ENCODE results near the gene GXYLT1. TPM values are rescaled to one million over a fixed set of nuclear protein-coding genes. Genes with fewer than 3 reads are reported as not detected.

Gene GXYLT1
- polyA plus RNA-seq, 1 donor from 2014 or later, result 3.2 TPM

DNA sequence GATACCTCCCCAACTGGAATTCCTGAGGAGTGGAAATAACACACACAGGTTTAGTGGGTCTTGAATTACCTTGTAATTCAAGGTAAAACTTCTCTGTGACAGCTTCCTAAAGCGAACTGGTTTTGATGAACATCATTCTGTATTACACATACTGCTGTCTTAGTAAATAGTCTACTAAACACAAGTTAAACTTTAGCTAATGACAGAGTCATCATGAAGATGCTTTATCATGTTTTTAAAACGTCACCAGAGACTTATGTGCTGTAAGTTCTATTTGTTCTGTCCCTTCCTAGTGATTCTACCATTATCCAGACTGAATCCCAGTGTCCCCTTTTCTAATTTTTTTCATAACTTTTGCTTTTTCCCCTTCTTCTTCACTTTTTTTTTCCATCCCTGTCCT is 11.6 kb upstream of the GXYLT1 start:
- Histone ChIP-seq H3K9me3 (ENCODE audit: low read length) (no peaks in the 10 kb centered on the region), H3K79me2 (replicated peaks; ENCODE audit: insufficient read depth, low read length) (no peaks in the 10 kb centered on the region), H3F3A (ENCODE audit: insufficient read depth, low read length, poor library complexity, severe bottlenecking) (no peaks in the 10 kb centered on the region), H3K4me3 (ENCODE audit: low read length) (no peak overlapping the region), H3K27ac (ENCODE audit: low read length) (no peak overlapping the region), H3K27me3 (ENCODE audit: insufficient read depth, low read depth, low read length) (no peaks in the 10 kb centered on the region), H2AFZ (ENCODE audit: low read depth, low read length) (no peak overlapping the region), H4K20me1 (ENCODE audit: insufficient read depth) (no peaks in the 10 kb centered on the region), H3K36me3 (ENCODE audit: insufficient read depth, low read length) (peaks cover 9% of the 10 kb centered on the region), H3K4me2 (ENCODE audit: low read length) (no peak overlapping the region), H3K9ac (ENCODE audit: low read length) (no peak overlapping the region), H3K9me2 (ENCODE audit: insufficient read depth, low read length) (no peaks in the 10 kb centered on the region)
- TF ChIP-seq, protein P1, sequence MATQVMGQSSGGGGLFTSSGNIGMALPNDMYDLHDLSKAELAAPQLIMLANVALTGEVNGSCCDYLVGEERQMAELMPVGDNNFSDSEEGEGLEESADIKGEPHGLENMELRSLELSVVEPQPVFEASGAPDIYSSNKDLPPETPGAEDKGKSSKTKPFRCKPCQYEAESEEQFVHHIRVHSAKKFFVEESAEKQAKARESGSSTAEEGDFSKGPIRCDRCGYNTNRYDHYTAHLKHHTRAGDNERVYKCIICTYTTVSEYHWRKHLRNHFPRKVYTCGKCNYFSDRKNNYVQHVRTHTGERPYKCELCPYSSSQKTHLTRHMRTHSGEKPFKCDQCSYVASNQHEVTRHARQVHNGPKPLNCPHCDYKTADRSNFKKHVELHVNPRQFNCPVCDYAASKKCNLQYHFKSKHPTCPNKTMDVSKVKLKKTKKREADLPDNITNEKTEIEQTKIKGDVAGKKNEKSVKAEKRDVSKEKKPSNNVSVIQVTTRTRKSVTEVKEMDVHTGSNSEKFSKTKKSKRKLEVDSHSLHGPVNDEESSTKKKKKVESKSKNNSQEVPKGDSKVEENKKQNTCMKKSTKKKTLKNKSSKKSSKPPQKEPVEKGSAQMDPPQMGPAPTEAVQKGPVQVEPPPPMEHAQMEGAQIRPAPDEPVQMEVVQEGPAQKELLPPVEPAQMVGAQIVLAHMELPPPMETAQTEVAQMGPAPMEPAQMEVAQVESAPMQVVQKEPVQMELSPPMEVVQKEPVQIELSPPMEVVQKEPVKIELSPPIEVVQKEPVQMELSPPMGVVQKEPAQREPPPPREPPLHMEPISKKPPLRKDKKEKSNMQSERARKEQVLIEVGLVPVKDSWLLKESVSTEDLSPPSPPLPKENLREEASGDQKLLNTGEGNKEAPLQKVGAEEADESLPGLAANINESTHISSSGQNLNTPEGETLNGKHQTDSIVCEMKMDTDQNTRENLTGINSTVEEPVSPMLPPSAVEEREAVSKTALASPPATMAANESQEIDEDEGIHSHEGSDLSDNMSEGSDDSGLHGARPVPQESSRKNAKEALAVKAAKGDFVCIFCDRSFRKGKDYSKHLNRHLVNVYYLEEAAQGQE (IDR thresholded peaks at IDR 0.05; ENCODE audit: borderline replicate concordance), result no peak
- TF ChIP-seq MXI1 (conservative IDR thresholded peaks at IDR 0.05; ENCODE audit: poor library complexity, severe bottlenecking), result no peak
- no peak for TF ChIP-seq EP300 (conservative IDR thresholded peaks at IDR 0.05; ENCODE audit: poor library complexity, severe bottlenecking)
- TF ChIP-seq CTCF (IDR thresholded peaks at IDR 0.05; ENCODE audit: poor library complexity, severe bottlenecking), result no peak
- TF ChIP-seq TAF1 (IDR thresholded peaks at IDR 0.05; ENCODE audit: low read depth), result no peak
- TF ChIP-seq POLR2AphosphoS5 (IDR thresholded peaks at IDR 0.05), result no peak
- no peak for TF ChIP-seq SMC3 (conservative IDR thresholded peaks at IDR 0.05; ENCODE audit: poor library complexity)
- no peak for TF ChIP-seq EZH2 (IDR thresholded peaks at IDR 0.05; ENCODE audit: borderline replicate concordance, insufficient read depth, low read length, poor library complexity, severe bottlenecking)
- no peak for TF ChIP-seq RAD21 (conservative IDR thresholded peaks at IDR 0.05)

GRCh38 chr12:42145552-42146215 is 1.0 kb upstream of the GXYLT1 start:
- no peak for TF ChIP-seq SMC3 (conservative IDR thresholded peaks at IDR 0.05; ENCODE audit: poor library complexity)
- TF ChIP-seq CTCF (IDR thresholded peaks at IDR 0.05; ENCODE audit: poor library complexity, severe bottlenecking), result peak; percentile 22
- Histone ChIP-seq H3K79me2 (replicated peaks; ENCODE audit: insufficient read depth, low read length) (peaks cover 22% of the 10 kb centered on the region), H3K9me3 (ENCODE audit: low read length) (no peaks in the 10 kb centered on the region), H3K9ac (ENCODE audit: low read length) (no peak overlapping the region), H3K27me3 (ENCODE audit: insufficient read depth, low read depth, low read length) (no peaks in the 10 kb centered on the region), H3K36me3 (ENCODE audit: insufficient read depth, low read length) (no peaks in the 10 kb centered on the region), H3F3A (ENCODE audit: insufficient read depth, low read length, poor library complexity, severe bottlenecking) (peaks cover 7% of the 10 kb centered on the region), H3K4me3 (ENCODE audit: low read length) (peak overlapping the region; percentile 79), H3K9me2 (ENCODE audit: insufficient read depth, low read length) (no peaks in the 10 kb centered on the region), H3K27ac (ENCODE audit: low read length) (no peak overlapping the region), H3K4me2 (ENCODE audit: low read length) (no peak overlapping the region), H2AFZ (ENCODE audit: low read depth, low read length) (no peak overlapping the region), H4K20me1 (ENCODE audit: insufficient read depth) (no peaks in the 10 kb centered on the region)
